Caki2 (cell line): Measurements from ENCODE around the gene NT5DC4. TPM values are rescaled to one million over a fixed set of nuclear protein-coding genes. Genes with fewer than 3 reads are reported as not detected.
"Not testable (repeated sequence)": the region's sequence is repeated elsewhere in the genome, so short reads cannot be mapped to it uniquely, and the experiment has no call there.

ENCODE experiments used
- DNase-seq: peaks from one replicate; pipeline ENCODE4 v3.0.0-alpha.2; 2015; ENCODE audit warnings: low read depth
- in situ Hi-C: cut with HindIII; loops from 2 replicates; pipeline ENCODE4 v1.10.0; 2016; ENCODE audit warnings: low sequenced_read_pairs, low pct_unique_long_range_greater_than_20kb, mixed read lengths
- total RNA-seq: library from RNA; depleted of rRNA; stranded (reverse); fragments of >200 nt; shearing (Covaris generic); gene quantifications from 2 replicates; pipeline ENCODE4 v1.2.3, GENCODE V29; 2014; ENCODE audit warnings: low replicate concordance

NT5DC4 gene
- total RNA-seq, 1 experiment from 2014 or later = not detected

DNA sequence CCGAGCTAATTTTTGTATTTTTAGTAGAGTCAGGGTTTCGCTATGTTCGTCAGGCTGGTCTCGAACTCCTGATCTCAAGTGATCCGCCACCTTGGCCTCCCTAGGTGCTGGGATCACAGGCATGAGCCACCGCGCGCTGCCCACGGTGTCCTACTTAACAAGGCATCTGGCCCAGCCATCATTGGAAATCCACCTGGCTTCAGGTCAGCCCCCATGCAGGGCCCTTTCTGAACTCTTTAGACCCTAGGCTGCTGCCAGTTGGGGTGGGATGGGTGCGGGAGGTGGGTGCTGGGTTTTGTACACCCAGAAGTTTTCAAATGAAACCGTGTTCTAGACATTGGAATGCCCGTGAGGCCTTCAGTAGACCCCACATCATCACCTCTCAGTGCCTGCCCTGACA is 26.6 kb upstream of the NT5DC4 start:
- in situ Hi-C loops = no loop called here

DNA sequence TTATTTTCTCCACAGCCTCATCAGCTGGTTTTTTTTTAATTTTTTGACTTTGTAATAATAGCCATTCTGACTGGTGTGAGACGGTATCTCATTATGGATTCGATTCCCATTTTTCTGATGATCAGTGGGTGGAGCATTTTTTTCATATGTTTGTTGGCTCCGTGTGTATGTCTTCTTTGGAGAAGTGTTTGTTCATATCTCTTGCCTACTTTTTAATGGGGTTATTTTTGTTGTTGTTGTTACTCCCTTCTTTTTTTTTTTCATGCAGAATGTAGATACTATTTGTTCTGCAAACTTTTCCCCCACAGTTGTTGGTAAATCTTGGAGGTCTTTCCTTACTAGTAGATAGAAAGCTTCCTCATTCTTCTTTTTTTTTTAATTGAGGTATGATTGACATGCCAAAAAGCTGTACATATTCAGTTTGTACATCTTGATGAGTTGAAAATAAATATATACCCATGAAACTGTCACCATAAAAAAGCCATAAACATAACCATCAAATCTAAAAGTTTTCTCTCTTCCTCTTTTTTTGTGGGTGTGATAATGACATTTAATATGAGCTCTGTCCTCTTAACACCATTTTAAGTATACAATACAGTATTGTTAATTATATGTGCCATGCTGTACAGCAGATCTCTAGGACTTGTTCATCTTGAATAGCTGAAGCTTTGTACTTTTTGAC is 21.8 kb upstream of the NT5DC4 start:
- DNase-seq = no peak
- in situ Hi-C loops = no loop called here

More for the DNA sequence above, 26.6 kb upstream of the NT5DC4 start:
- DNase-seq = no peak

DNA sequence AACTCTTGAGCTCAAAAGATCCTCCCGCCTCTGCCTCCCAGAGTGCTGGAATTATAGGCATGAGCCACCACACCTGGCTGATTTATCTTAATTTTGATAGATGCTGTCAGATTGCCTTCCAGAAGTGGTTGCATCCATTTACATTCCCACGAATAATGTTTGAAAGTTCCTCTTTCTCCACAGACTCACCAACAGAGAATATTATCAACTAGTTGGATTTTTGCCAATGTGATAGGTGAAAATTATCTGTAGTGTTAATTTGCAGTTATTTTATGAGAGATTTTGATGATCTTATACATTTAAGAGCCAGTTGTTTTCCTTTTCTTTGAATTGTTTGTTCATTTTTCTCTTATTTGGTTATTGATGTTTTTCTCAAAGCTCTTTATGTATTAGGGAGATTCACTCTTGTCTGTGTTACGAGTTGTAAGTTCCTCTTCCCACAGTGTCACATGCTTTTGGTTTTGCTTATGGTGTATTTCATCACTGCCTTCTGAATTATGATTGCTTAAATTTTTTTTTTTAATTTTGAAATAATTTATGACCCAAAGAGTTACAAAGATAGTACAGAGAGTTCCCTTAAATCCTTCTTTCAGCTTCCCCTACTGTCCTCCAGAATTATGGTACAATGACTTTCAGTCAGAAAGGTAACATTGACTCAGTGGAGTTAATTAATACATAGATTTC is 20.7 kb upstream of the NT5DC4 start:
- in situ Hi-C loops = no loop called here
- DNase-seq = no peak

DNA sequence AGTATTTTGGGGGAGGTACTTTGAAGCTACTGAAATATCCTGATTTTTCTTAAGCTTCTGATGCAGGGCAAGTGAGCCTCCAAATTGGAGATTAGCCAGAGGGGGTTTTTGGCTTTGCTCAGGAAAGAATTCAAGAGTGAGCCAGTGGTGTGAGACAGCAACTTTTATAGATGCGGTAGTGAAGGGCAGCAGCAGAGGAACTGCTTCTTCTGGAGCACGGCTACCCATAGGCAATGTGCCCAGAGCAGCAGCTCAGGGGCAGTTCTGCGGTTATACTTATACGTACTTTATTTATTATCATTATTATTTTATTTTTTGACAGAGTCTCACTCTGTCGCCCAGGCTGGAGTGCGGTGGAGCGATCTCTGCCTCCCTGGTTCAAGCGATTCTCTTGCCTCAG is 19.8 kb upstream of the NT5DC4 start:
- in situ Hi-C loops = no loop called here
- DNase-seq = no peak

DNA sequence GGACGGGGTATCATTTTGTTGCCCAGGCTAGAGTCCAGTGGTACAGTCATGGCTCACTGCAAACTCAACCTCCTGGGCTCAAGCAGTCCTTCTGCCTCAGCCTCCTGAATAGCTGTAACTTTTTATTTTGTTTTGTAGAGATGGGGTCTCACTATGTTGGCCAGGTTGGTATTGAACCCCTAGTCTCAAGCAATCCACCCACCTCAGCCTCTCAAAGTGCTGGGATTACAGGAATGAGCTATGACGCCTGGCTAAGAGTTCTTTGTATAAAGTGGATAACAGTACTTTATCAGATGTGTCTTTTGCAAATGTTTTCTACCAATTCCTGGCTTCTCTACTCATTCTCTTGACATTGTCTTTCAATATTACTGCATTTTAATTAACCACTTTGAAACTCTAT is 17.1 kb upstream of the NT5DC4 start:
- in situ Hi-C loops = no loop called here
- DNase-seq = no peak

DNA sequence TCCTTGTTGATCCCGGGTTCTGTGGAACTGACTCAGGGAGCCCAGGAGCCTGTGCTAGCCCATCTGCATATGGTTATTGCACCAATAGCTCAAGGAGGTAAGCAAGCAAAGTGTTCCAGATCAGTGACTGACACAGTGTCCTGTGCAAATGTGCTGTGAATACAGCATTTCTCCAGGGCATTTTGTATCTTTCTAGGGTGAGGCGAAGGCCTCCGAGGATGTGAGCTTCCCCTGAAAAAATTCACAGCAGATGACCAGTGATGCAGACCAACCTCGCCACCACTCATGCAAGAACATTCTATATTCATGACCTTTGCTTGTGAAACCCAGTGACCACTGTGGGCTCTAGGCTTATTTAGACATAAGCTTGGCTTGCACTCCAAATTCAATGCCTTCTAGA is 15.2 kb upstream of the NT5DC4 start:
- DNase-seq = peak; percentile 42
- in situ Hi-C loops = no loop called here

DNA sequence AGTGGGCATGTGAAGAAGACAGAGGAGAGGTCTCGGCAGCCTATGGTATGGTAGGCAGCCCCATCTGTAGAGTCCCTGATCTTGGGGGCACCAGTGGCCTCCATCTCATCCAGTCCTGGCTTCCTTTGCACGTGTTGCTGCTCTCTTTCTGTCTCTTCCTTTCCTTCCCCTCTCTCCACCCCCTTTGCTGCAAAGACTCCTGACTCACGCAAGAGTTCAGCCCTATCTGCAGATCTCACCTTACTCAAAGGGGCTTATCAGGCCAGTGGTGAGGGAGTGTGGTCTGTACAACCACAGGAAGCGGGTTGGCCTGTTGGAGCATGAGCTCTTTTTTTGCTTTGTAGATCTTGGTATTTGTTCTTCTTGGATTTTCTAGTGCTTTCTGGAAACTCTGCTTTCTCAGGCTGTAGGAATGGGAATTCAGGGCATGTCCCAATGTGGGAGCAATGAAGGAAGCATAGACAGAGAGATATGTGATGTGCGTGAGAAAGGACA is 14.6 kb upstream of the NT5DC4 start:
- DNase-seq = no peak
- in situ Hi-C loops = no loop called here

DNA sequence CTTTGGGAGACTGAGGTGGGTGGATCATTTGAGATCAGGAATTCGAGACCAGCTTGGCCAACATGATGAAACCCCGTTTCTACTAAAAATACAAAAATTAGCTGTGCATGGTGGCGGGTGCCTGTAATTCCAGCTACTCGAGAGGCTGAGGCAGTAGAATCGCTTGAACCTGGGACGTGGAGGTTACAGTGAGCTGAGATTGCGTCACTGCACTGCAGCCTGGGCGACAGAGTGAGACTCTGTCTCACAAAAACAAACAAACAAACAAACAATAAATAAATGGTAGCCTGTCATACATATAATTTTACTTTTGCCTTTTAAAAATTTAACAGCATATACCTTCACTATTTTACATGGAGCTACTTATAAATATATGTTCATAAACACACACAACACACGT is 13.9 kb upstream of the NT5DC4 start:
- in situ Hi-C loops, DNase-seq: not testable (repeated sequence)

DNA sequence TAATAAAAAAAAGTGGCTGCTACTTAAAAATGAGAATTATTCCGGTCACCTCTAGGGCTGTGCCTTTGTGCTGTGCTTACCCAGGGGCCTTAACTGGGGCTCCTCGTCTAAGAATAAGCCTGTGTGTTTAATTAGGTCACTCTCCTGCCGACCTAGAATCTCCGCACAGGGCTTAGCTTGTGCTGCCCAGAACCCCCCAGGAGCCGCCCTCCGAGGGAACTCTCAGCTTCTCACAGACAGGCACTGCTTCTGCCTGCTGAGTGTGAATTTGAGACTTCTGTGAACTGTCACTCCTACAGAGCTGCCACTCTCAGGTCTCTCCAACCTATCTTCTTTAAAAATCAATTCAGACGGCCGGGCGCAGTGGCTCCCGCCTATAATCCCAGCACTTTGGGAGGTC is 11.9 kb upstream of the NT5DC4 start:
- in situ Hi-C loops = no loop called here

DNA sequence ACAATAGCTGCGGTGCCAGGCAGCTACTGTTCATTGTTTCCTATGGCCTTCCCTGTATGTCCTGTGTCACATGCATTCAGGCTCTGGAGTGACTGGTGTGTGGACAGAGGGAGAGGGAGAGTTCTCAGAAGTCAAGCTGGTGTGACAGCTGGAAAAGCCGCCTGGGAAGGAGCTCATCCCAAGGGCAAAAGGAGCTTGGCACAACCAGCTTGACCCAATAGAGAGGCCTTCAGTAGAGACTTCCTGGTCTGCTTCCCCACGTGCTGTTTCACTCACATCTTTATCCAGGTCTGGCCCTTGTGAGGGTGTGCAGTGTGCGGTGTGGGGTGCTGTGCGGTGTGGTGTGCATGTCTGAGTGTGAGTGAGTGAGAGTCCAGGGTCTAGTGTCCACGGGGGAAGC is 11.1 kb upstream of the NT5DC4 start:
- no peak for DNase-seq
- in situ Hi-C loops = no loop called here

More for the DNA sequence above, 11.9 kb upstream of the NT5DC4 start:
- no peak for DNase-seq

DNA sequence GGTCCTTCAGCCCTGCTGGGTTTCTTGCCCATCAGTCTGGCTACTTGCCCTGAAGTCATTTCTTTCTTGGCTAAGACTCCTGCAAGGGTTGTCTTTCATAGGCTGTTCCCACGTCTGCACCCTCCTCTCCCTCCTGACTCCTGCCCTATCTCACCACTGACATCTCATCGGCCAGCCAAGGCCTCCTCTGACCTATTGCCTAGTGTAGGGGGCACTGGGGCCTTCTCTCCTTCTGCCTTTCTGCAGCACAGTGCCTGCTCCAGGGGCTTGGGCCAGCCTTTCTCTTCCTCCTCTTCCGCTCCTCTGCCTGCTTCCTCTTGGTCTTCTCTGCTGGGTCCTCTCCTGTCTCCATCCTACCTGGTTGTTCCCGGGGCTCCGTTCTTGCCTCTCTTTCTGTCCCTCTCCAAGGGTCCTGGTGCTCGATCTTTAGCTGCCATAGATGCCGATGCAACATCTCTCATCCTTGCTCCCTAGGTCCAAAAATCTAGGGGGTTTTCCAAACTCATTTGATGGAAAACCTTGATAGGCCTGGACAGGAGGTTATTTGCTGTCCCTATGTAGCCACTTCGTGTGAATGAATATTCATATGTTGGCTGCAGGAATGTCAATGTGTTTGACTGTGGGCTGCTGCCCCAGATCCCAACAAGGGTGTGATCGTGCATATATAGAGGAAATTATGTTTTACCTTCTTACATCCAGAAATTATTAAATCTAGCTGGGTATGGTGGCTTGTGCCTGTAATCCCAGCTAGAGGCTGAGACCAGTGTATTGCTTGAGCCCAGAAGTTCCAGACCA is 9.7 kb upstream of the NT5DC4 start:
- in situ Hi-C loops = no loop called here
- DNase-seq = no peak

DNA sequence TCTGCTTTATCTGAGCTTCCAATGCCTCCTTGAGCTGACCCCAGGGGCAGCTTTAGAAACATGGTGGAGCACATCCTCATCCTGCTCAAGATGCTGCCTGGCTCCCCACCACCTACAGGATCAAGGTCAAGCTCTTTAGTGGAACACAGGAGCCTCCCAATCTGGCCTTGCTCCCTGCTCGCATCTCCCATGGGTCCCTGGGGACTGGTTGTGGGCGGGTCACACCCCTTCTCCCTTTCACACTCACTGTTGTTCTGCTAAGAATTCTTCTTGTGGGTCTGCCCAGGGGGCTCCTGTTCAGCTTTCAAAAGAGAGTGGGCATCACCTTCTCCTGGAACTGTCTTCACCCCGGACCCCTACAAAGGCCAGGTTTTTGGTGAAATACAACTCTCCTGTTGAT is 8.4 kb upstream of the NT5DC4 start:
- in situ Hi-C loops = no loop called here
- DNase-seq = no peak

DNA sequence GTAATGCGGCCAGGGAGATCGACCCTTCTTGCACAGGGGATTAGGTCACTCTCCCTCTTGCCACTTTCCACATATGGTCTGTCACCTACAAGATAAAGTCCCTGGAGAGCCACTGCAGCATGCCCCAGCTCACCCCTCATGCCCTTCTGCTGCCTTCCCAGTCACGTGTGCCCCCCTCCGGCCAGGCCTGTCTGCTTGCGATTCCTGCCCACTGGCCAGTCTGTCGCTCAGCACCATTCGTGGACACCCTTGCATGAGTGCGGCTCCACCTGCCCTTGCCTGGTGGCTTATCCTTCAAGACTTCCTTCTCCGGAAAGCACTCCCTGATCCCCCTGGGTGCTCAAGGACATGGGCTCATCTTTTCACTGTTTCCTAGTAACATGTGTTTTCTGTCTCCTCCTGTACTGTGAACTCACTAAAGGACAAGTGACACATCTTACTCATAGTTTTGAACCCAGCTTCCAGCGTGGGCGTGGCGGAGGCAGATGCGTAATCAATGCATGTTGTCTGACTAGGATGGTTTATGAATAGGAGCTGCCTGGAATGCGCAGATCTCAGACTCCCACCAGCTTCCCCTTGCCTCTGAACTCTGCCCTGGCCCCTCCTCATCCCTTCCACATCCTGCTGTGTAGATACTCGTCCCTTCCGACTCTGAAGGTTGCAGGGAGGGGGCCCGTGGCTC is 7.8 kb upstream of the NT5DC4 start:
- in situ Hi-C loops = no loop called here
- DNase-seq = no peak

DNA sequence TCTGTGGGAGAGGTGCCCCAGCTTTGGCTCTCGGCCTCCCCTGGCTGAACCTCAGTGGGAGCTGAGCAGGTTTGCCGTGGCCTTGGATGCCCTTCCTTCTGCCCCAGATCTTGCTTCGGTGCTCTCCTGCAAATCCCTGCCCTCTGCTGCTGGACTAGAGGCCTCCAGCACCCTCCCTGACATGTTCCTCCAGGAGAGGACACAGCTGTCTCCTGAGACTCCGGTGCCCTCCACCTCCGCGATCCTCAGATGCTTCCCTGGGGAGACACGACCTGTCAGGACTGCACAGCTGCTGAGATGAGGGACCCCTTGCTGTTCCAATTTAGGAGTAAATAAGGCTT is 7.3 kb upstream of the NT5DC4 start:
- in situ Hi-C loops = no loop called here

DNA sequence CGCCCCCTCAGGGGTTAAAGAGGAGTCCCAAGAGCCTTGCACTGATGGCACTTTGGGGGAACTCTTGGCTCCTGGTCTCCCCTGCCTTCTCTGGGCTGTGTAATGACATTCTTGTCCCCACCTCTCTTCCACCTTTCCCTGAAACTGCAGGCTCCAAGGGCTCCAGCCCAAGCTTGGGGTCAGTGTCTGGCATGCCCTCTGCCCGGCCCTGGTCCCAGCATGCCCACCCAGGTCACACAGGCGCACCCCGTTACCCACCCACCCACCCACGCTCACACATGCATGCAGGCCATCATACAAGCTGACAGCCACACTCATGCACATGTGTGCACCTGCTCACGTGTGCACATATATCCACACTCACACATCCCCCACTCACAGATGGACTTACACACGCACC is 6.9 kb upstream of the NT5DC4 start:
- DNase-seq = no peak
- in situ Hi-C loops = no loop called here

More for the DNA sequence above, 7.3 kb upstream of the NT5DC4 start:
- no peak for DNase-seq

DNA sequence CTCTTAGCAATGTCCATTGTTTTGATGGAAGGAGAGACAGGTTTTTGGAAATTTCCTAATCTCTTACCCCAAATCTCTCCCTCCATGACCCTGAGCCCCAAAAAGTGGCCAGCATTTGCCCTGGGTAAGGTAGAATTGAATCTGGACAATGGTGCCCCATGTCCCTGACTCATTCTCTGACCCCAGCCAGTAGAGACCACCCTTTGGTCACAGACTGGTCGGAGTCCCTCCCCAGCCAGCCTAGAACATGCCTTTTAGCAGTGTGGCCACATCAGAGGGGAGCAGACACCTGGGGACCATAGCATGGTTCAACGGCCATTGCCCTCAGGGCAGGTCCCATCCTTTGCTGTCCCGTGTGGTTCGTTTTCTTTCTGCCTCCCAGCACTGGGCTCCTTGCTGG is 6.5 kb upstream of the NT5DC4 start:
- in situ Hi-C loops = no loop called here
- no peak for DNase-seq

DNA sequence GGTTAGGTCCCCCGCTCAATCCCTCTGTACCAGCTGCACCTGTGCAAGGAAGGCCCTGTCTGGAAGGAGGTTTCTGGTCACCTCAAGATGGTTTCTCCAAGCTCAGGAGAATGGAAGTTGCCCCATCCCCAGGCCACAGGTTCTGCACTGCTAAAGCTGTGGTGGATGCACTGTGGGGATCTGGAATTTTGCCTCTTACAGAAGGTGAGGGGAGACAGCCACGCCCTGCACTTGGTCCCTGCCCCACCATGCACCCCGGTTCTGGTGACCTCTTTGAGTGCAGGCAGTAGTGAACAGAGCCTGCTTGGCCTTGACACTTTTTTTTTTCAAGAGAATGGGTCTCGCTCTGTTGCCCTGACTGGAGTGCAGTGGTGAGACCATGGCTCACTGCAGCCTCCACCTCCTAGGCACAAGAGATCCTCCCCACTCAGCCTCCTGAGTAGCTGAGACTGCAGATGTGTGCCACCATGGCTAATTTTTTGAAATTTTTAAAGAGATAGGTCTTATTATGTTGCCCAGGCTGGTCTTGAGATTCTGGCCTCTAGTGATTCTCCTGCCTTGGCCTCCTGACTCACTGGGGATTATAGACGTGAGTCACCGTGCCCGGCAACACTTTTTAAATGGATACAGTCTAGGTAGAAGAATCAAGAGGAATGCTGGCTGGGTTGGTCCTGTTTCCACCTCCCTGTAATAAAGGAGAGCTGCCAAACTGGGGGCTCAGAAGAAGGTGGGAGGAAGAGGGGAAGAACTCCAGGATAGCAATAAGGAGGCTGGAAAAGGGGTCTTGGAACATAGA is 5.8 kb upstream of the NT5DC4 start:
- in situ Hi-C loops = no loop called here
- peak; percentile 34 for DNase-seq

DNA sequence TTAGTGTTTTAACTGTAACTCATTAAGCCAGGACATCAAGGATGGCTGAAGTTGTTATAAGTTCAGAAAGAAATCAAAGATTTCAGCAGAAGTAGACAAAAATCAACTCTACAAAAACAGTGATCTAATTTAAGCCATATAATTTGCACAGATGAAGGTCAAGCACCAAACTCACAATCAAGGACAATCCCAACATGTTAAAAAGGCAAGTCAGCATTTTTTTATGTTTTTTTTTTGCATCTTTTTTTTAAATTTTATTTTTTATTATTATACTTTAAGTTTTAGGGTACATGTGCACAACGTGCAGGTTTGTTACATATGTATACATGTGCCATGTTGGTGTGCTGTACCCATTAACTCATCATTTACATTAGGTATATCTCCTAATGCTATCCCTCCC is 4.7 kb upstream of the NT5DC4 start:
- in situ Hi-C loops, DNase-seq: not testable (repeated sequence)
